ENCODE results near the gene DNPH1. TPM values are rescaled to one million over a fixed set of nuclear protein-coding genes. Genes with fewer than 3 reads are reported as not detected.

Gene DNPH1
- polyA plus RNA-seq, 2 of the 4 experiments (the other 2 are of a cell fraction): 63.2 to 82.0 TPM

DNA sequence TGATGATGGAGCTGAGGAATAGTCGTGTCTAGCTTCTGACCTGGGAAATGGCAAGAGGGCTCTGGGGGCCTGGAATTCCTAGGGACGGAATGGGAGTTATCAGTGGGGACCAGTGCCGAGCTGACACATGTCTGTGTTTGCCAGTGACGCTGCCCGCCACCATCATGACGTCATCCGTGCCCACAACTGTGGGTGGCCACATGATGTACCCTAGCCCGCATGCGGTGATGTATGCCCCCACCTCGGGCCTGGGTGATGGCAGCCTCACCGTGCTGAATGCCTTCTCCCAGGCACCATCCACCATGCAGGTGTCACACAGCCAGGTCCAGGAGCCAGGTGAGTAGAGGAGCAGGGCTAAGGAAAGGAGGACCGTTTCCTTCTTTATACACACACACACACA lies 51.1 kb downstream of the DNPH1 start:
- TF ChIP-seq, protein P1, sequence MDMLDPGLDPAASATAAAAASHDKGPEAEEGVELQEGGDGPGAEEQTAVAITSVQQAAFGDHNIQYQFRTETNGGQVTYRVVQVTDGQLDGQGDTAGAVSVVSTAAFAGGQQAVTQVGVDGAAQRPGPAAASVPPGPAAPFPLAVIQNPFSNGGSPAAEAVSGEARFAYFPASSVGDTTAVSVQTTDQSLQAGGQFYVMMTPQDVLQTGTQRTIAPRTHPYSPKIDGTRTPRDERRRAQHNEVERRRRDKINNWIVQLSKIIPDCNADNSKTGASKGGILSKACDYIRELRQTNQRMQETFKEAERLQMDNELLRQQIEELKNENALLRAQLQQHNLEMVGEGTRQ (IDR thresholded peaks at IDR 0.05): no peak
- FAIRE-seq: no peak
- ATAC-seq: no peak
- Histone ChIP-seq H3K27ac (no peak overlapping the region), H3K4me3 (no peak overlapping the region), H3K4me1 (peaks cover 33% of the 10 kb centered on the region), H3K4me2 (no peak overlapping the region), H3K9me3 (no peaks in the 10 kb centered on the region)
- ChIA-PET POLR2A (no interaction called here), CTCF (no interaction called here)
- 91% methylated on average over 9 of the region's 12 CpGs for WGBS (ENCODE audit: missing lambda C conversion rate)
- no peak for DNase-seq (ENCODE audit: low read depth in 1 of 2, low spot score in 1 of 2)

DNA sequence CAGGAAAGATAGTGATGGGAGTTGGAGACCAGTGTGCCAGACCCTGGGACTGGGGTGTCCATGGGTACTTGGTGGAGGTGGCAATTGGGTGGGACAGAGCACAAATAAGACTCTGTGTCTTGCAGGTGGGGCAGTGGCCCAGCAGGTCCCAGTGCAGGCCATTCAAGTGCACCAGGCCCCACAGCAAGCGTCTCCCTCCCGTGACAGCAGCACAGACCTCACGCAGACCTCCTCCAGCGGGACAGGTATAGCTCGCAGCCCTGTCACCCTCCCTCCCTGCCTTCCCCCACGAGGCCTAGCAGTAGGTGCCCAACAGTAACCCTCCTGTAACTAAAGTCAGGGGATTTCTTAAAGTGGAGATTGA lies 52.9 kb downstream of the DNPH1 start:
- no peak overlapping the region for H3K4me2 ChIP-seq
- FAIRE-seq: no peak
- no peak for ATAC-seq
- H3K9me3 ChIP-seq: no peaks in the 10 kb centered on the region
- no peak overlapping the region for H3K27ac ChIP-seq
- WGBS (ENCODE audit: missing lambda C conversion rate): no CpG with 5 or more reads among the region's 6 CpGs
- H3K4me1 ChIP-seq: peaks cover 31% of the 10 kb centered on the region
- POLR2A ChIA-PET: interaction anchor here (0.6 kb wide), 1 partner anchor 26 kb away, joined by 3 read pairs; no protein-coding TSS in a partner anchor
- CTCF ChIA-PET: interaction anchor here (1.4 to 1.6 kb wide), 2 partner anchors 33 to 275 kb away, joined by 5 read pairs; no protein-coding TSS in a partner anchor
- DNase-seq (ENCODE audit: low read depth in 1 of 2, low spot score in 1 of 2): no peak
- TF ChIP-seq HOXB5 (CRISPR knock-in tag; IDR thresholded peaks at IDR 0.05) (no peak), EHF (CRISPR knock-in tag; IDR thresholded peaks at IDR 0.05) (no peak), RCOR1 (IDR thresholded peaks at IDR 0.05; ENCODE audit: low read depth, low read length) (no peak), NPAS2 (CRISPR knock-in tag; IDR thresholded peaks at IDR 0.05; ENCODE audit: borderline replicate concordance) (no peak), FOXS1 (CRISPR knock-in tag; IDR thresholded peaks at IDR 0.05) (no peak)
- H3K4me3 ChIP-seq: no peak overlapping the region

DNA sequence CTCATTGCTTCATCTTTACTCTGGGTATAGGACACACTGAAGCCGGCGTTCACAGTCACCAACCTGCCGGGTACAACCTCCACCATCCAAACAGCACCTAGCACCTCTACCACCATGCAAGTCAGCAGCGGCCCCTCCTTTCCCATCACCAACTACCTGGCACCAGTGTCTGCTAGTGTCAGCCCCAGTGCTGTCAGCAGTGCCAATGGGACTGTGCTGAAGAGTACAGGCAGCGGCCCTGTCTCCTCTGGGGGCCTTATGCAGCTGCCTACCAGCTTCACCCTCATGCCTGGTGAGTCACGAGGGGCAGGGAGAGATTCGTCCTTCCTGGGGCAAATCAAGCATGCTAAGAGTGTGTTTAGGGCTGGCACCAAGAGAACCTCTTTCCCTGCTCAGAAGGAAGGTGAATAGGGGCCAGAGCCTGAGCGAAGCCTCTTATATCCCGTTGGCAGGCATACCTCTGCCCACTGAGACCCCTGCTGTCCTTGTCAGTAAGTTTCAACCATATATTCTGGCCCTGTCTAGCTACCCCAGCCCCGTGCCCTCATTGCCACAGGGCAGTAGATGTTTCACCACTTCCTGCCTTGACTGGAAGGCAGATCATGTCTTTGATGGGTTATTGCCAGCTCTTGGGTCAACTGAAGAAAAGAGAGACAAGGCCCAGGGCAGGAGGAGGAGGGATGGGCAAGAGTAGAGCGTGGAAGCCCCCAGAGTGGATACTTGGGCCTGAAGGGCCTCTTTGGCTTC lies 53.4 kb downstream of the DNPH1 start:
- peaks cover 26% of the 10 kb centered on the region for H3K4me1 ChIP-seq
- no peaks in the 10 kb centered on the region for H3K9me3 ChIP-seq
- no peak for DNase-seq (ENCODE audit: low read depth in 1 of 2, low spot score in 1 of 2)
- TF ChIP-seq FOSL2 (IDR thresholded peaks at IDR 0.05): no peak
- no peak for TF ChIP-seq FOSL2 (CRISPR knock-in tag; IDR thresholded peaks at IDR 0.05)
- no peak for TF ChIP-seq EHF (CRISPR knock-in tag; IDR thresholded peaks at IDR 0.05)
- no peak for TF ChIP-seq RNF2 (IDR thresholded peaks at IDR 0.05; ENCODE audit: borderline replicate concordance, low read depth)
- TF ChIP-seq TP53 (CRISPR knock-in tag; IDR thresholded peaks at IDR 0.05): no peak
- TF ChIP-seq TFCP2L1 (CRISPR knock-in tag; IDR thresholded peaks at IDR 0.05): no peak
- TF ChIP-seq JUNB (IDR thresholded peaks at IDR 0.05): no peak
- TF ChIP-seq FOSB (CRISPR knock-in tag; IDR thresholded peaks at IDR 0.05): no peak
- no peak for TF ChIP-seq KDM5A (IDR thresholded peaks at IDR 0.05)
- TF ChIP-seq, protein P2, sequence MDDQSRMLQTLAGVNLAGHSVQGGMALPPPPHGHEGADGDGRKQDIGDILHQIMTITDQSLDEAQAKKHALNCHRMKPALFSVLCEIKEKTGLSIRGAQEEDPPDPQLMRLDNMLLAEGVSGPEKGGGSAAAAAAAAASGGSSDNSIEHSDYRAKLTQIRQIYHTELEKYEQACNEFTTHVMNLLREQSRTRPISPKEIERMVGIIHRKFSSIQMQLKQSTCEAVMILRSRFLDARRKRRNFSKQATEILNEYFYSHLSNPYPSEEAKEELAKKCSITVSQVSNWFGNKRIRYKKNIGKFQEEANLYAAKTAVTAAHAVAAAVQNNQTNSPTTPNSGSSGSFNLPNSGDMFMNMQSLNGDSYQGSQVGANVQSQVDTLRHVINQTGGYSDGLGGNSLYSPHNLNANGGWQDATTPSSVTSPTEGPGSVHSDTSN (IDR thresholded peaks at IDR 0.05): no peak
- TF ChIP-seq, protein P3, sequence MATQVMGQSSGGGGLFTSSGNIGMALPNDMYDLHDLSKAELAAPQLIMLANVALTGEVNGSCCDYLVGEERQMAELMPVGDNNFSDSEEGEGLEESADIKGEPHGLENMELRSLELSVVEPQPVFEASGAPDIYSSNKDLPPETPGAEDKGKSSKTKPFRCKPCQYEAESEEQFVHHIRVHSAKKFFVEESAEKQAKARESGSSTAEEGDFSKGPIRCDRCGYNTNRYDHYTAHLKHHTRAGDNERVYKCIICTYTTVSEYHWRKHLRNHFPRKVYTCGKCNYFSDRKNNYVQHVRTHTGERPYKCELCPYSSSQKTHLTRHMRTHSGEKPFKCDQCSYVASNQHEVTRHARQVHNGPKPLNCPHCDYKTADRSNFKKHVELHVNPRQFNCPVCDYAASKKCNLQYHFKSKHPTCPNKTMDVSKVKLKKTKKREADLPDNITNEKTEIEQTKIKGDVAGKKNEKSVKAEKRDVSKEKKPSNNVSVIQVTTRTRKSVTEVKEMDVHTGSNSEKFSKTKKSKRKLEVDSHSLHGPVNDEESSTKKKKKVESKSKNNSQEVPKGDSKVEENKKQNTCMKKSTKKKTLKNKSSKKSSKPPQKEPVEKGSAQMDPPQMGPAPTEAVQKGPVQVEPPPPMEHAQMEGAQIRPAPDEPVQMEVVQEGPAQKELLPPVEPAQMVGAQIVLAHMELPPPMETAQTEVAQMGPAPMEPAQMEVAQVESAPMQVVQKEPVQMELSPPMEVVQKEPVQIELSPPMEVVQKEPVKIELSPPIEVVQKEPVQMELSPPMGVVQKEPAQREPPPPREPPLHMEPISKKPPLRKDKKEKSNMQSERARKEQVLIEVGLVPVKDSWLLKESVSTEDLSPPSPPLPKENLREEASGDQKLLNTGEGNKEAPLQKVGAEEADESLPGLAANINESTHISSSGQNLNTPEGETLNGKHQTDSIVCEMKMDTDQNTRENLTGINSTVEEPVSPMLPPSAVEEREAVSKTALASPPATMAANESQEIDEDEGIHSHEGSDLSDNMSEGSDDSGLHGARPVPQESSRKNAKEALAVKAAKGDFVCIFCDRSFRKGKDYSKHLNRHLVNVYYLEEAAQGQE (IDR thresholded peaks at IDR 0.05): no peak
- no peak for TF ChIP-seq HEYL (CRISPR knock-in tag; IDR thresholded peaks at IDR 0.05)
- H3K27ac ChIP-seq: peak overlapping the region in 1 of 2 experiments; percentile 55; a peak in 1 of 6 replicates
- FAIRE-seq: no peak
- no peak overlapping the region for H3K4me2 ChIP-seq
- ChIA-PET POLR2A (no interaction called here), CTCF (interaction anchor here (1.0 to 1.6 kb wide), 5 partner anchors 10 to 330 kb away, joined by 3 to 5 read pairs (median 3); no protein-coding TSS in a partner anchor)
- no peak for ATAC-seq
- WGBS (ENCODE audit: missing lambda C conversion rate): 90% methylated on average over 6 of the region's 11 CpGs
- H3K4me3 ChIP-seq: no peak overlapping the region

Other genes with a start within 250 kb of the DNPH1 start
- 34.6 and 41.6 TPM in 2 replicates for gene PPP2R5D, start 244.9 kb downstream of the DNPH1 start, polyA plus RNA-seq (2011; rRNA removed)
- gene PPP2R5D, start 244.9 kb downstream of the DNPH1 start, polyA plus RNA-seq (2017; fragmentation: RNase III; extraction: RNeasy Plus Mini Kit Qiagen cat#74134 plus additional on column Dnase treatment): 25.8 to 26.5 TPM (median 26.0 TPM) in 3 replicates
- 58.6 and 63.4 TPM in 2 replicates for gene MEA1, start 215.5 kb downstream of the DNPH1 start, polyA plus RNA-seq (2011; rRNA removed)
- gene MEA1, start 215.5 kb downstream of the DNPH1 start, polyA plus RNA-seq (2017; fragmentation: RNase III; extraction: RNeasy Plus Mini Kit Qiagen cat#74134 plus additional on column Dnase treatment): 90.1 to 94.3 TPM (median 92.8 TPM) in 3 replicates
- 18.8 and 21.3 TPM in 2 replicates for gene KLHDC3, start 215.2 kb downstream of the DNPH1 start, polyA plus RNA-seq (2011; rRNA removed)
- gene KLHDC3, start 215.2 kb downstream of the DNPH1 start, polyA plus RNA-seq (2017; fragmentation: RNase III; extraction: RNeasy Plus Mini Kit Qiagen cat#74134 plus additional on column Dnase treatment): 25.5 to 28.0 TPM (median 26.9 TPM) in 3 replicates
- 51.9 and 52.3 TPM in 2 replicates for gene RRP36, start 207.9 kb downstream of the DNPH1 start, polyA plus RNA-seq (2011; rRNA removed)
- gene RRP36, start 207.9 kb downstream of the DNPH1 start, polyA plus RNA-seq (2017; fragmentation: RNase III; extraction: RNeasy Plus Mini Kit Qiagen cat#74134 plus additional on column Dnase treatment): 54.0 to 56.2 TPM (median 55.7 TPM) in 3 replicates
- 12.1 and 14.6 TPM in 2 replicates for gene CUL7, start 175.6 kb downstream of the DNPH1 start, polyA plus RNA-seq (2011; rRNA removed)
- 8.1 to 10.6 TPM (median 10.0 TPM) in 3 replicates for gene CUL7, start 175.6 kb downstream of the DNPH1 start, polyA plus RNA-seq (2017; fragmentation: RNase III; extraction: RNeasy Plus Mini Kit Qiagen cat#74134 plus additional on column Dnase treatment)
- 20.9 and 33.7 TPM in 2 replicates for gene MRPL2, start 170.0 kb downstream of the DNPH1 start, polyA plus RNA-seq (2011; rRNA removed)
- gene MRPL2, start 170.0 kb downstream of the DNPH1 start, polyA plus RNA-seq (2017; fragmentation: RNase III; extraction: RNeasy Plus Mini Kit Qiagen cat#74134 plus additional on column Dnase treatment): 50.9 to 55.6 TPM (median 51.9 TPM) in 3 replicates
- gene KLC4, start 169.8 kb downstream of the DNPH1 start, polyA plus RNA-seq (2011; rRNA removed): 8.4 and 10.0 TPM in 2 replicates
- 7.7 to 11.8 TPM (median 9.9 TPM) in 3 replicates for gene KLC4, start 169.8 kb downstream of the DNPH1 start, polyA plus RNA-seq (2017; fragmentation: RNase III; extraction: RNeasy Plus Mini Kit Qiagen cat#74134 plus additional on column Dnase treatment)
- gene PTK7, start 153.2 kb downstream of the DNPH1 start, polyA plus RNA-seq (2011; rRNA removed): 2.8 and 3.4 TPM in 2 replicates
- 4.5 to 5.7 TPM (median 5.6 TPM) in 3 replicates for gene PTK7, start 153.2 kb downstream of the DNPH1 start, polyA plus RNA-seq (2017; fragmentation: RNase III; extraction: RNeasy Plus Mini Kit Qiagen cat#74134 plus additional on column Dnase treatment)
- 16.2 and 16.7 TPM in 2 replicates for gene SRF, start 58.2 kb downstream of the DNPH1 start, polyA plus RNA-seq (2011; rRNA removed)
- 14.0 to 15.7 TPM (median 14.2 TPM) in 3 replicates for gene SRF, start 58.2 kb downstream of the DNPH1 start, polyA plus RNA-seq (2017; fragmentation: RNase III; extraction: RNeasy Plus Mini Kit Qiagen cat#74134 plus additional on column Dnase treatment)
- 11.0 and 11.3 TPM in 2 replicates for gene CUL9, start 47.3 kb downstream of the DNPH1 start, polyA plus RNA-seq (2011; rRNA removed)
- gene CUL9, start 47.3 kb downstream of the DNPH1 start, polyA plus RNA-seq (2017; fragmentation: RNase III; extraction: RNeasy Plus Mini Kit Qiagen cat#74134 plus additional on column Dnase treatment): 10.9 to 12.7 TPM (median 12.5 TPM) in 3 replicates
- 0.03 TPM in 1 of 2 replicates, not detected in the other for gene TTBK1, start 14.0 kb upstream of the DNPH1 start, polyA plus RNA-seq (2011; rRNA removed)
- 0.04 to 0.05 TPM (median 0.04 TPM) in 3 replicates for gene TTBK1, start 14.0 kb upstream of the DNPH1 start, polyA plus RNA-seq (2017; fragmentation: RNase III; extraction: RNeasy Plus Mini Kit Qiagen cat#74134 plus additional on column Dnase treatment)
- not detected in 2 replicates for gene SLC22A7, start 68.8 kb upstream of the DNPH1 start, polyA plus RNA-seq (2011; rRNA removed)
- not detected in 3 replicates for gene SLC22A7, start 68.8 kb upstream of the DNPH1 start, polyA plus RNA-seq (2017; fragmentation: RNase III; extraction: RNeasy Plus Mini Kit Qiagen cat#74134 plus additional on column Dnase treatment)
- gene CRIP3, start 79.3 kb upstream of the DNPH1 start, polyA plus RNA-seq (2011; rRNA removed): 1.3 and 2.6 TPM in 2 replicates
- 2.1 to 2.8 TPM (median 2.4 TPM) in 3 replicates for gene CRIP3, start 79.3 kb upstream of the DNPH1 start, polyA plus RNA-seq (2017; fragmentation: RNase III; extraction: RNeasy Plus Mini Kit Qiagen cat#74134 plus additional on column Dnase treatment)
- 9.2 and 10.3 TPM in 2 replicates for gene ZNF318, start 140.2 kb upstream of the DNPH1 start, polyA plus RNA-seq (2011; rRNA removed)
- 4.3 to 5.0 TPM (median 4.7 TPM) in 3 replicates for gene ZNF318, start 140.2 kb upstream of the DNPH1 start, polyA plus RNA-seq (2017; fragmentation: RNase III; extraction: RNeasy Plus Mini Kit Qiagen cat#74134 plus additional on column Dnase treatment)
- 6.8 and 8.5 TPM in 2 replicates for gene ABCC10, start 198.1 kb upstream of the DNPH1 start, polyA plus RNA-seq (2011; rRNA removed)
- gene ABCC10, start 198.1 kb upstream of the DNPH1 start, polyA plus RNA-seq (2017; fragmentation: RNase III; extraction: RNeasy Plus Mini Kit Qiagen cat#74134 plus additional on column Dnase treatment): 8.9 to 10.5 TPM (median 9.3 TPM) in 3 replicates
- gene DLK2, start 226.1 kb upstream of the DNPH1 start, polyA plus RNA-seq (2011; rRNA removed): 2.9 and 3.4 TPM in 2 replicates
- 2.2 to 2.6 TPM (median 2.5 TPM) in 3 replicates for gene DLK2, start 226.1 kb upstream of the DNPH1 start, polyA plus RNA-seq (2017; fragmentation: RNase III; extraction: RNeasy Plus Mini Kit Qiagen cat#74134 plus additional on column Dnase treatment)
- 12.7 and 15.7 TPM in 2 replicates for gene TJAP1, start 248.1 kb upstream of the DNPH1 start, polyA plus RNA-seq (2011; rRNA removed)
- 12.7 to 13.7 TPM (median 13.1 TPM) in 3 replicates for gene TJAP1, start 248.1 kb upstream of the DNPH1 start, polyA plus RNA-seq (2017; fragmentation: RNase III; extraction: RNeasy Plus Mini Kit Qiagen cat#74134 plus additional on column Dnase treatment)